HEK293T (cell line): ENCODE measurements around the gene CGN.

ENCODE experiments used
- CTCF ChIA-PET: fragments of 350-600 bp; formaldehyde crosslinking; extraction: SDS; loops from one replicate; lab custom pipeline; 2021; ENCODE audit warnings: antibody characterized with exemption, inconsistent platforms; lab: Yijun Ruan, JAX
- POLR2A ChIA-PET: fragments of 350-600 bp; formaldehyde crosslinking; extraction: SDS; loops from one replicate; lab custom pipeline; 2020; ENCODE audit warnings: antibody characterized with exemption, inconsistent platforms; lab: Yijun Ruan, JAX
- DNase-seq: peaks from one replicate; pipeline ENCODE4 v3.0.0; 2012; ENCODE audit warnings: mixed read lengths; ENCODE audit errors: extremely low spot score
- ARNT ChIP-seq: fragments of 450-650 bp; IDR thresholded peaks from 2 replicates; pipeline ENCODE4 v1.6.1; 2017; ENCODE audit warnings: mild to moderate bottlenecking
- BHLHE40 ChIP-seq: fragments of 450-650 bp; IDR thresholded peaks from 2 replicates; pipeline ENCODE4 v1.6.1; 2016; ENCODE audit warnings: mild to moderate bottlenecking, moderate library complexity, borderline replicate concordance
- CTBP1 ChIP-seq: fragments of 450-650 bp; IDR thresholded peaks from 2 replicates; pipeline ENCODE4 v1.6.1; 2016; ENCODE audit warnings: borderline replicate concordance
- ELF4 ChIP-seq: fragments of 450-650 bp; IDR thresholded peaks from 2 replicates; pipeline ENCODE4 v1.6.1; 2017; ENCODE audit warnings: antibody characterized with exemption
- FOXA1 ChIP-seq: fragments of 450-650 bp; IDR thresholded peaks from 2 replicates; pipeline ENCODE4 v1.6.1; 2016; ENCODE audit warnings: mild to moderate bottlenecking
- FOXK2 ChIP-seq: fragments of 450-650 bp; IDR thresholded peaks from 2 replicates; pipeline ENCODE4 v1.6.1; 2016; ENCODE audit warnings: mild to moderate bottlenecking
- FOXM1 ChIP-seq: fragments of 450-650 bp; IDR thresholded peaks from 2 replicates; pipeline ENCODE4 v1.6.1; 2017; ENCODE audit warnings: mild to moderate bottlenecking, borderline replicate concordance
- HDGF ChIP-seq: fragments of 450-650 bp; IDR thresholded peaks from 2 replicates; pipeline ENCODE4 v1.6.1; 2017; ENCODE audit warnings: antibody characterized with exemption, borderline replicate concordance
- L3MBTL2 ChIP-seq: fragments of 450-650 bp; conservative IDR thresholded peaks from 2 replicates; pipeline ENCODE4 v1.6.1; 2016; ENCODE audit warnings: mild to moderate bottlenecking
- LEF1 ChIP-seq: fragments of 450-650 bp; IDR thresholded peaks from 2 replicates; pipeline ENCODE4 v1.6.1; 2017; ENCODE audit warnings: mild to moderate bottlenecking, borderline replicate concordance
- NFRKB ChIP-seq: fragments of 450-650 bp; IDR thresholded peaks from 2 replicates; pipeline ENCODE4 v1.6.1; 2016; ENCODE audit warnings: mild to moderate bottlenecking, moderate library complexity
- PKNOX1 ChIP-seq: fragments of 450-650 bp; IDR thresholded peaks from 2 replicates; pipeline ENCODE4 v1.6.1; 2016
- SP1 ChIP-seq: fragments of 450-650 bp; IDR thresholded peaks from 2 replicates; pipeline ENCODE4 v1.6.1; 2017
- SUZ12 ChIP-seq: fragments of 450-650 bp; IDR thresholded peaks from 2 replicates; pipeline ENCODE4 v1.6.1; 2016; ENCODE audit warnings: mild to moderate bottlenecking
- TARDBP ChIP-seq: fragments of 450-650 bp; IDR thresholded peaks from 2 replicates; pipeline ENCODE4 v1.6.1; 2016
- ZNF384 ChIP-seq: fragments of 450-650 bp; IDR thresholded peaks from 2 replicates; pipeline ENCODE4 v1.6.1; 2016

The CGN gene

GRCh38 chr1:151547900-151548230 lies 36.7 kb downstream of the CGN start:
- TF ChIP-seq HDGF, result no peak
- no peak for DNase-seq
- CTCF ChIA-PET, result no interaction called here
- POLR2A ChIA-PET, result interaction anchor here (1.6 kb wide), 1 partner anchor 8 kb away, joined by 11 read pairs; the partner anchor contains the start of gene TUFT1

- TF ChIP-seq FOXM1 (no peak), BHLHE40 (no peak), ARNT (no peak), LEF1 (no peak), HDGF (no peak), CTBP1 (no peak), NFRKB (no peak), L3MBTL2 (no peak), FOXA1 (no peak), TARDBP (no peak), ZNF384 (no peak), SUZ12 (no peak), FOXK2 (no peak), SP1 (no peak), PKNOX1 (no peak), ELF4 (no peak)
- ChIA-PET POLR2A (interaction anchor here (1.0 to 1.6 kb wide), 5 partner anchors 8 to 59 kb away, joined by 3 to 11 read pairs (median 3); partner anchors contain the start of genes CGN and TUFT1), CTCF (interaction anchor here (0.8 kb wide), 1 partner anchor 14 kb away, joined by 3 read pairs; no protein-coding TSS in a partner anchor)
- DNase-seq, result no peak
Observed at GRCh38 chr1:151549199-151549598, 38.0 kb downstream of the CGN start.

- TF ChIP-seq FOXA1 (no peak), FOXK2 (no peak), BHLHE40 (no peak), ARNT (no peak), ELF4 (no peak), SUZ12 (no peak), ZNF384 (no peak), TARDBP (no peak), SP1 (no peak), NFRKB (no peak), LEF1 (no peak), CTBP1 (no peak), L3MBTL2 (no peak), HDGF (no peak), PKNOX1 (no peak), FOXM1 (no peak)
- CTCF ChIA-PET, result no interaction called here
- DNase-seq, result no peak
- POLR2A ChIA-PET, result interaction anchor here (1.2 kb wide), 1 partner anchor 13 kb away, joined by 5 read pairs; the partner anchor contains the start of gene TUFT1
Observed at GRCh38 chr1:151553659-151554058, 42.5 kb downstream of the CGN start.

- CTCF ChIA-PET, result no interaction called here
- TF ChIP-seq HDGF (no peak), ZNF384 (no peak), PKNOX1 (no peak), L3MBTL2 (no peak), TARDBP (no peak), SP1 (no peak), FOXA1 (no peak), CTBP1 (no peak), FOXK2 (no peak), BHLHE40 (no peak), SUZ12 (no peak), FOXM1 (no peak), LEF1 (no peak), ARNT (no peak), NFRKB (no peak), ELF4 (no peak)
- DNase-seq, result no peak
- POLR2A ChIA-PET, result no interaction called here
Observed at GRCh38 chr1:151556052-151556451, 44.9 kb downstream of the CGN start.

GRCh38 chr1:151562661-151563060 lies 51.5 kb downstream of the CGN start:
- CTCF ChIA-PET, result interaction anchor here (0.6 kb wide), 2 partner anchors 14 to 32 kb away, joined by 3 read pairs; no protein-coding TSS in a partner anchor
- no peak for DNase-seq
- TF ChIP-seq CTBP1, result no peak
- TF ChIP-seq FOXM1, result no peak
- no peak for TF ChIP-seq L3MBTL2
- POLR2A ChIA-PET, result interaction anchor here (3.2 kb wide), 1 partner anchor 23 kb away, joined by 13 read pairs; the partner anchor contains the start of gene TUFT1

- TF ChIP-seq HDGF (no peak), FOXM1 (no peak), TARDBP (no peak), SUZ12 (no peak), LEF1 (no peak), CTBP1 (no peak), PKNOX1 (no peak), L3MBTL2 (no peak), ELF4 (no peak), FOXK2 (no peak)
- CTCF ChIA-PET, result no interaction called here
- POLR2A ChIA-PET, result interaction anchor here (3.2 kb wide), 1 partner anchor 23 kb away, joined by 13 read pairs; the partner anchor contains the start of gene TUFT1
- DNase-seq, result no peak
Observed at GRCh38 chr1:151563376-151563775, 52.2 kb downstream of the CGN start.
